ENCODE results near the gene ASB13.

Gene ASB13

GRCh38 chr10:5616836-5617235, 49.6 kb downstream of the ASB13 start:
- DNase-seq (ENCODE audit: low read depth), result no peak
- TF ChIP-seq CTCF (conservative IDR thresholded peaks at IDR 0.05; ENCODE audit: control insufficient read depth, insufficient read depth, low read depth, low read length), result no peak
- no peak overlapping the region for H3K4me3 ChIP-seq (ENCODE audit: control insufficient read depth, low read depth, low read length)

GRCh38 chr10:5616046-5616445, 50.3 kb downstream of the ASB13 start:
- no peak for TF ChIP-seq CTCF (conservative IDR thresholded peaks at IDR 0.05; ENCODE audit: control insufficient read depth, insufficient read depth, low read depth, low read length)
- no peak for DNase-seq (ENCODE audit: low read depth)

GRCh38 chr10:5615316-5615715, 51.1 kb downstream of the ASB13 start:
- DNase-seq (ENCODE audit: low read depth), result peak; percentile 49
- TF ChIP-seq CTCF (conservative IDR thresholded peaks at IDR 0.05; ENCODE audit: control insufficient read depth, insufficient read depth, low read depth, low read length), result no peak

More at GRCh38 chr10:5616046-5616445, 50.3 kb downstream of the ASB13 start:
- H3K4me3 ChIP-seq (ENCODE audit: control insufficient read depth, low read depth, low read length), result no peak overlapping the region

GRCh38 chr10:5614155-5614721, 52.2 kb downstream of the ASB13 start:
- no peak for TF ChIP-seq CTCF (conservative IDR thresholded peaks at IDR 0.05; ENCODE audit: control insufficient read depth, insufficient read depth, low read depth, low read length)
- DNase-seq (ENCODE audit: low read depth), result peak; percentile 63
- H3K4me3 ChIP-seq (ENCODE audit: control insufficient read depth, low read depth, low read length), result no peak overlapping the region

More at GRCh38 chr10:5615316-5615715, 51.1 kb downstream of the ASB13 start:
- no peak overlapping the region for H3K4me3 ChIP-seq (ENCODE audit: control insufficient read depth, low read depth, low read length)

GRCh38 chr10:5613481-5614154, 52.8 kb downstream of the ASB13 start:
- no peak for DNase-seq (ENCODE audit: low read depth)
- TF ChIP-seq CTCF (conservative IDR thresholded peaks at IDR 0.05; ENCODE audit: control insufficient read depth, insufficient read depth, low read depth, low read length), result no peak
- no peak overlapping the region for H3K4me3 ChIP-seq (ENCODE audit: control insufficient read depth, low read depth, low read length)

GRCh38 chr10:5611899-5612680, 54.3 kb downstream of the ASB13 start:
- no peak for TF ChIP-seq CTCF (conservative IDR thresholded peaks at IDR 0.05; ENCODE audit: control insufficient read depth, insufficient read depth, low read depth, low read length)
- no peak overlapping the region for H3K4me3 ChIP-seq (ENCODE audit: control insufficient read depth, low read depth, low read length)
- DNase-seq (ENCODE audit: low read depth), result no peak
